ENCODE results near the gene QDPR.

Gene QDPR

GRCh38 chr4:17526695-17527477 lies 15.0 kb upstream of the QDPR start:
- DNase-seq, result no peak

GRCh38 chr4:17523662-17524061 lies 11.8 kb upstream of the QDPR start:
- DNase-seq, result no peak

GRCh38 chr4:17521595-17521994 lies 9.7 kb upstream of the QDPR start:
- DNase-seq, result no peak

GRCh38 chr4:17517664-17518063 lies 5.8 kb upstream of the QDPR start:
- no peak for DNase-seq

GRCh38 chr4:17516980-17517379 lies 5.1 kb upstream of the QDPR start:
- DNase-seq, result no peak

GRCh38 chr4:17515445-17516407 lies 3.8 kb upstream of the QDPR start:
- no peak for DNase-seq

GRCh38 chr4:17514865-17515264 lies 3.0 kb upstream of the QDPR start, which contains the start of gene CLRN2:
CLRN2 (plus strand) TSS chr4:17515165; CDS start chr4:17515267, 102 bp downstream.
- no peak for DNase-seq

- DNase-seq, result no peak
These were observed 1.2 kb upstream of the QDPR start for GRCh38 chr4:17512973-17513665.

- no peak for DNase-seq
These were observed 361 bp downstream of the QDPR start for GRCh38 chr4:17511509-17511949.

- no peak for DNase-seq
These were observed 839 bp downstream of the QDPR start for GRCh38 chr4:17511051-17511450.

- DNase-seq, result no peak
These were observed 1.3 kb downstream of the QDPR start for GRCh38 chr4:17510582-17510981.

GRCh38 chr4:17504081-17504480 lies 7.8 kb downstream of the QDPR start:
- no peak for DNase-seq

- DNase-seq, result no peak
These were observed 9.1 kb downstream of the QDPR start for GRCh38 chr4:17502756-17503155.

GRCh38 chr4:17500574-17500973 lies 11.3 kb downstream of the QDPR start:
- DNase-seq, result no peak

- DNase-seq, result no peak
These were observed 13.9 kb downstream of the QDPR start for GRCh38 chr4:17497890-17498523.

- no peak for DNase-seq
These were observed 17.4 kb downstream of the QDPR start for GRCh38 chr4:17494258-17495190.

- DNase-seq, result no peak
These were observed 18.3 kb downstream of the QDPR start for GRCh38 chr4:17493619-17494018.

GRCh38 chr4:17492876-17493275 lies 19.0 kb downstream of the QDPR start:
- no peak for DNase-seq

GRCh38 chr4:17492058-17492741 lies 19.7 kb downstream of the QDPR start:
- no peak for DNase-seq

- no peak for DNase-seq
These were observed 20.7 kb downstream of the QDPR start for GRCh38 chr4:17491196-17491595.

GRCh38 chr4:17490575-17491059 lies 21.3 kb downstream of the QDPR start:
- DNase-seq, result no peak
